Gastroesophageal sphincter (tissue), 4 donors: ENCODE results near the gene ZNF579. TPM values are rescaled to one million over a fixed set of nuclear protein-coding genes. Genes with fewer than 3 reads are reported as not detected.
A peak's percentile ranks its signal among the peaks of the same experiment; 100 is the strongest.

ENCODE experiments used
- ATAC-seq: fragments of 150-250 bp; one replicate; pipeline ENCODE4 v1.9.1; 2016; ENCODE audit warnings: mild to moderate bottlenecking, moderate library complexity
- H3K27ac ChIP-seq, 4 donors: fragments of 200-600 bp; sonication (generic) in 3 of 4; 1 replicate in 3 of 4; 2 replicates in 1 of 4; pipeline ENCODE4 v1.5.1; 2016 to 2019
- H3K27me3 ChIP-seq: fragments of 200-600 bp; sonication (generic); one replicate; pipeline ENCODE4 v1.5.1; 2019
- H3K36me3 ChIP-seq, 2 donors: fragments of 200-600 bp; sonication (generic); one replicate each; pipeline ENCODE4 v1.5.1; 2019; ENCODE audit warnings: control low read depth in 1 of 2
- H3K4me1 ChIP-seq, 3 donors: fragments of 200-600 bp; sonication (generic); 1 replicate in 2 of 3; 2 replicates in 1 of 3; pipeline ENCODE4 v1.5.1; 2016 to 2019; ENCODE audit warnings: control low read depth in 2 of 3
- H3K4me3 ChIP-seq, 2 donors: fragments of 200-600 bp; sonication (generic); one replicate each; pipeline ENCODE4 v1.5.1; 2019; ENCODE audit warnings: mild to moderate bottlenecking in 1 of 2, moderate library complexity in 1 of 2
- H3K9me3 ChIP-seq, 3 donors: fragments of 200-600 bp; sonication (generic); one replicate each; pipeline ENCODE4 v1.5.1; 2017 to 2019; ENCODE audit warnings: control low read depth in 2 of 3
- EP300 ChIP-seq: sonication (generic); formaldehyde crosslinking; IDR thresholded peaks from one replicate; pipeline ENCODE4 v1.6.1; 2017; ENCODE audit warnings: antibody characterized with exemption, mild to moderate bottlenecking
- POLR2A ChIP-seq, 2 donors: fragments of 450-650 bp; IDR thresholded peaks; one replicate each; pipeline ENCODE4 v1.6.1; 2017; ENCODE audit warnings: antibody characterized with exemption in 2 of 2, mild to moderate bottlenecking in 2 of 2, moderate library complexity in 1 of 2
- POLR2AphosphoS5 ChIP-seq: sonication (generic); formaldehyde crosslinking; IDR thresholded peaks from one replicate; pipeline ENCODE4 v1.6.1; 2017; ENCODE audit warnings: antibody characterized with exemption
- WGBS, 2 donors: methylation state at CpG; one replicate each; pipeline ENCODE4 v1.1.5; 2018; ENCODE audit warnings: low coverage in 1 of 2; 5-methylcytosine and 5-hydroxymethylcytosine counted together
- total RNA-seq, 4 donors: library from RNA; depleted of rRNA; stranded (reverse); fragments of >200 nt; gene quantifications; one replicate each; pipeline ENCODE4 v1.1.0, GENCODE V29; 2016
- TF ChIP-seq, protein P1 (sequence below), 4 experiments: fragments of 200-600 bp in 2 of 4; fragments of 450-650 bp in 2 of 4; sonication (generic) in 1 of 4; IDR thresholded peaks; one replicate each; pipeline ENCODE4 v1.5.1; 2017 to 2019; ENCODE audit warnings: antibody characterized with exemption in 4 of 4, mild to moderate bottlenecking in 2 of 4, moderate library complexity in 2 of 4

ZNF579 gene
- total RNA-seq, 4 donors from 2014 or later: 2.8 to 6.9 (median 3.9) TPM

GRCh38 chr19:55552206-55552605 is 28.4 kb downstream of the ZNF579 start:
- WGBS, 2 donors: 57 to 66% methylated on average over 3 to 5 of the region's 5 CpGs
- Histone ChIP-seq H3K36me3 (no peaks in the 10 kb centered on the region), H3K4me3 (no peak overlapping the region), H3K27ac (no peak overlapping the region), H3K9me3 (no peaks in the 10 kb centered on the region), H3K4me1 (peaks cover 0 to 8% (median 0%) of the 10 kb centered on the region in 3 donors), H3K27me3 (peaks cover 79% of the 10 kb centered on the region)
- no peak for ATAC-seq
- no peak for TF ChIP-seq POLR2A (IDR thresholded peaks at IDR 0.05)
- TF ChIP-seq, protein P1, sequence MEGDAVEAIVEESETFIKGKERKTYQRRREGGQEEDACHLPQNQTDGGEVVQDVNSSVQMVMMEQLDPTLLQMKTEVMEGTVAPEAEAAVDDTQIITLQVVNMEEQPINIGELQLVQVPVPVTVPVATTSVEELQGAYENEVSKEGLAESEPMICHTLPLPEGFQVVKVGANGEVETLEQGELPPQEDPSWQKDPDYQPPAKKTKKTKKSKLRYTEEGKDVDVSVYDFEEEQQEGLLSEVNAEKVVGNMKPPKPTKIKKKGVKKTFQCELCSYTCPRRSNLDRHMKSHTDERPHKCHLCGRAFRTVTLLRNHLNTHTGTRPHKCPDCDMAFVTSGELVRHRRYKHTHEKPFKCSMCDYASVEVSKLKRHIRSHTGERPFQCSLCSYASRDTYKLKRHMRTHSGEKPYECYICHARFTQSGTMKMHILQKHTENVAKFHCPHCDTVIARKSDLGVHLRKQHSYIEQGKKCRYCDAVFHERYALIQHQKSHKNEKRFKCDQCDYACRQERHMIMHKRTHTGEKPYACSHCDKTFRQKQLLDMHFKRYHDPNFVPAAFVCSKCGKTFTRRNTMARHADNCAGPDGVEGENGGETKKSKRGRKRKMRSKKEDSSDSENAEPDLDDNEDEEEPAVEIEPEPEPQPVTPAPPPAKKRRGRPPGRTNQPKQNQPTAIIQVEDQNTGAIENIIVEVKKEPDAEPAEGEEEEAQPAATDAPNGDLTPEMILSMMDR (IDR thresholded peaks at IDR 0.05): no peak

GRCh38 chr19:55550321-55550650 is 30.4 kb downstream of the ZNF579 start:
- ATAC-seq: no peak
- WGBS, 2 donors: 39 to 45% methylated on average over 3 to 7 of the region's 7 CpGs
- TF ChIP-seq EP300 (no peak), POLR2A (IDR thresholded peaks at IDR 0.05) (no peak), POLR2AphosphoS5 (no peak)
- TF ChIP-seq, protein P1 (IDR thresholded peaks at IDR 0.05): no peak
- peaks cover 0 to 24% (median 0%) of the 10 kb centered on the region in 3 donors for H3K4me1 ChIP-seq
- no peaks in the 10 kb centered on the region for H3K36me3 ChIP-seq
- H3K27ac ChIP-seq: no peak overlapping the region
- peaks cover 93% of the 10 kb centered on the region for H3K27me3 ChIP-seq
- no peaks in the 10 kb centered on the region for H3K9me3 ChIP-seq
- H3K4me3 ChIP-seq: no peak overlapping the region

- Histone ChIP-seq H3K27me3 (peaks cover 93% of the 10 kb centered on the region), H3K9me3 (no peaks in the 10 kb centered on the region), H3K27ac (peak overlapping the region in 3 of 4 donors; percentile 24 to 67 (median 34)), H3K4me1 (peaks cover 0 to 24% (median 0%) of the 10 kb centered on the region in 3 donors), H3K4me3 (peak overlapping the region in 1 of 2 donors; percentile 23), H3K36me3 (no peaks in the 10 kb centered on the region)
- TF ChIP-seq POLR2AphosphoS5 (peak; percentile 6), POLR2A (IDR thresholded peaks at IDR 0.05) (no peak)
- 36 to 44% methylated on average over 11 to 12 of the region's 36 CpGs for WGBS, 2 donors
- ATAC-seq: peak; percentile 38
Measured at GRCh38 chr19:55549500-55550320, 30.9 kb downstream of the ZNF579 start.

DNA sequence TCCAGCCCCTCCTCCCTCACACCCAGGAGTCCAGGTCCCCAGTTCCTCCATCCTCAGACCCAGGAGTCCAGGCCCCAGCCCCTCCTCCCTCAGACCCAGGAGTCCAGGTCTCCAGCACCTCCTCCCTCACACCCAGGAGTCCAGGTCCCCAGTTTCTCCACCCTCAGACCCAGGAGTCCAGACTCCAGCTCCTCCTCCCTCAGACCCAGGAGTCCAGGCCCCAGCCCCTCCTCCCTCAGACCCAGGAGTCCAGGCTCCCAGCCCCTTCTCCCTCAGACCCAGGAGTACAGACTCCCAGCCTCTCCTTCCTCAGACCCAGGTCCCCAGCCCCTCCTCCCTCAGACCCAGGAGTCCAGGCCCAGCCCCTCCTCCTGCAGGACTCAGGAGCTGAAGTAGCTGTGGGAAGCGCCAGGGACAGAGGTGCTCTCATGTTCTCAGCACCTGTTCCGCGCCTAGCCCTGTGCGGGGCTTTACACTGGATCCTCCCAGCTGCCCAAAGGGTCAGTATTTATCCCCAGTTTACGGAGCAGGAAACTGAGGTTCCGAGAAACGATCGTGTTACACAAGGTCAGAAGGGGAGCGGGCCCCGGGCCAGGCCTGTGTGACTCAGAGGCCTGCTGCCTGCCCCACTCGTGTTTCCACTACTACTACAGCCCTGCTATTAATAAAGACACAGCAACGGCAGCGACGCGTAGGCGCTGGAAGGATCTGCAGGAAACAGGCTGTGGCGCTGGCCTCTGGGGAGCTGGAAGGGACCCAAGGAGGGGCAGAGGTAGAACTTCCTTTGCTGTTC is 33.6 kb downstream of the ZNF579 start:
- TF ChIP-seq POLR2A (IDR thresholded peaks at IDR 0.05) (no peak), POLR2AphosphoS5 (peak; percentile 78)
- ATAC-seq: peak; percentile 86
- peaks cover 82% of the 10 kb centered on the region for H3K27me3 ChIP-seq
- 26 to 43% methylated on average over 4 to 7 of the region's 17 CpGs for WGBS, 2 donors
- H3K4me3 ChIP-seq: no peak overlapping the region
- peaks cover 0 to 24% (median 0%) of the 10 kb centered on the region in 3 donors for H3K4me1 ChIP-seq
- peak overlapping the region in 3 of 4 donors; percentile 64 to 77 (median 76) for H3K27ac ChIP-seq
- no peaks in the 10 kb centered on the region for H3K9me3 ChIP-seq
- no peaks in the 10 kb centered on the region for H3K36me3 ChIP-seq

DNA sequence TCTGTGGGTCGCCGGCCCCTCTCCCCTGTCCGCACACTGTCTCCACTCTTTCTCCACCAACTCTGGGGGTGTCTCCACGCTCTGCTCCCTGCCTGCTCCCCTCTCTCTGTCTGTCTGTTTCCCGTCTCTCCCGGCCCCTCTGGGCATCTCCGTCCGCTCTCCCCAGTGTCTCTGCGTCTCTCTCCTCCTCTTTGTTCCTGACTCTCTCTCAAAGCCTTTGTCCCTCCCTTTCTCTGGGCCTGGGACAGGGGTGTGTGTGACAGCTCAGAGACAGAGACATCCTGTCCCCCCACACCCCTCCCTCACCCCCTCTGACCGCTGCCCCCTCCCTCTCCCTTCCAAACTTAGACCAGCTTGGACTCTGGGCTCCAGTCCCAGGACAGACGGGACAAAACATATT is 34.6 kb downstream of the ZNF579 start:
- Histone ChIP-seq H3K36me3 (no peaks in the 10 kb centered on the region), H3K9me3 (no peaks in the 10 kb centered on the region), H3K4me3 (no peak overlapping the region), H3K27ac (peak overlapping the region in 3 of 4 donors; percentile 58 to 77 (median 64)), H3K4me1 (peaks cover 0 to 24% (median 0%) of the 10 kb centered on the region in 3 donors), H3K27me3 (peaks cover 75% of the 10 kb centered on the region)
- 53 to 67% methylated on average over 5 to 6 of the region's 11 CpGs for WGBS, 2 donors
- TF ChIP-seq POLR2AphosphoS5 (no peak), POLR2A (IDR thresholded peaks at IDR 0.05) (no peak), EP300 (no peak)
- TF ChIP-seq, protein P1 (IDR thresholded peaks at IDR 0.05): no peak
- no peak for ATAC-seq
